MV-4-11 (cell line): ENCODE measurements around the gene RRP15.

ENCODE experiments used
- DNase-seq: peaks from one replicate; lab custom pipeline; 2025; lab: John Stamatoyannopoulos, UW

RRP15 gene

GRCh38 chr1:218361298-218362065 is 76.4 kb downstream of the RRP15 start:
- DNase-seq: no peak

GRCh38 chr1:218362418-218363076 is 77.5 kb downstream of the RRP15 start:
- DNase-seq: no peak

- DNase-seq: no peak
Observed at GRCh38 chr1:218363141-218363540, 78.0 kb downstream of the RRP15 start.

- DNase-seq: no peak
Observed at GRCh38 chr1:218364028-218364710, 79.1 kb downstream of the RRP15 start.

GRCh38 chr1:218365226-218365999 is 80.3 kb downstream of the RRP15 start:
- DNase-seq: no peak

GRCh38 chr1:218366322-218367052 is 81.4 kb downstream of the RRP15 start:
- no peak for DNase-seq

- no peak for DNase-seq
Observed at GRCh38 chr1:218367118-218367517, 82.0 kb downstream of the RRP15 start.

GRCh38 chr1:218368686-218369085 is 83.6 kb downstream of the RRP15 start:
- no peak for DNase-seq

GRCh38 chr1:218369688-218370511 is 84.8 kb downstream of the RRP15 start:
- DNase-seq: no peak

- no peak for DNase-seq
Observed at GRCh38 chr1:218371927-218372672, 87.0 kb downstream of the RRP15 start.

GRCh38 chr1:218374401-218375353 is 89.6 kb downstream of the RRP15 start:
- DNase-seq: no peak

- DNase-seq: no peak
Observed at GRCh38 chr1:218376722-218377121, 91.6 kb downstream of the RRP15 start.

- DNase-seq: peak; percentile 90
Observed at GRCh38 chr1:218377143-218377660, 92.1 kb downstream of the RRP15 start.

GRCh38 chr1:218380125-218380977 is 95.3 kb downstream of the RRP15 start:
- DNase-seq: no peak

- DNase-seq: no peak
Observed at GRCh38 chr1:218382261-218382660, 97.2 kb downstream of the RRP15 start.

GRCh38 chr1:218383051-218383450 is 98.0 kb downstream of the RRP15 start:
- no peak for DNase-seq

- no peak for DNase-seq
Observed at GRCh38 chr1:218383681-218384080, 98.6 kb downstream of the RRP15 start.

- peak; percentile 16 for DNase-seq
Observed at GRCh38 chr1:218384581-218384993, 99.5 kb downstream of the RRP15 start.
